Endometrial microvascular endothelial cells (primary cell): Measurements from ENCODE around the gene FOXP1. TPM values are rescaled to one million over a fixed set of nuclear protein-coding genes. Genes with fewer than 3 reads are reported as not detected.

ENCODE experiments used
- in situ Hi-C: cut with HindIII; loops from 2 replicates; pipeline ENCODE4 v1.10.0; 2017; ENCODE audit warnings: low sequenced_read_pairs, low pct_unique_long_range_greater_than_20kb; ENCODE audit errors: inconsistent ontology term
- total RNA-seq: library from RNA; depleted of rRNA; stranded (reverse); fragments of >200 nt; gene quantifications from one replicate; pipeline ENCODE4 v1.2.3, GENCODE V29; 2015; ENCODE audit errors: inconsistent ontology term

FOXP1 gene
- total RNA-seq, 1 donor from 2014 or later = 37.2 TPM

GRCh38 chr3:71008350-71008935 lies 575.1 kb downstream of the FOXP1 start:
- in situ Hi-C loops = loop anchor here (5.0 kb wide), 1 partner anchor 54 kb away; no protein-coding TSS in a partner anchor

DNA sequence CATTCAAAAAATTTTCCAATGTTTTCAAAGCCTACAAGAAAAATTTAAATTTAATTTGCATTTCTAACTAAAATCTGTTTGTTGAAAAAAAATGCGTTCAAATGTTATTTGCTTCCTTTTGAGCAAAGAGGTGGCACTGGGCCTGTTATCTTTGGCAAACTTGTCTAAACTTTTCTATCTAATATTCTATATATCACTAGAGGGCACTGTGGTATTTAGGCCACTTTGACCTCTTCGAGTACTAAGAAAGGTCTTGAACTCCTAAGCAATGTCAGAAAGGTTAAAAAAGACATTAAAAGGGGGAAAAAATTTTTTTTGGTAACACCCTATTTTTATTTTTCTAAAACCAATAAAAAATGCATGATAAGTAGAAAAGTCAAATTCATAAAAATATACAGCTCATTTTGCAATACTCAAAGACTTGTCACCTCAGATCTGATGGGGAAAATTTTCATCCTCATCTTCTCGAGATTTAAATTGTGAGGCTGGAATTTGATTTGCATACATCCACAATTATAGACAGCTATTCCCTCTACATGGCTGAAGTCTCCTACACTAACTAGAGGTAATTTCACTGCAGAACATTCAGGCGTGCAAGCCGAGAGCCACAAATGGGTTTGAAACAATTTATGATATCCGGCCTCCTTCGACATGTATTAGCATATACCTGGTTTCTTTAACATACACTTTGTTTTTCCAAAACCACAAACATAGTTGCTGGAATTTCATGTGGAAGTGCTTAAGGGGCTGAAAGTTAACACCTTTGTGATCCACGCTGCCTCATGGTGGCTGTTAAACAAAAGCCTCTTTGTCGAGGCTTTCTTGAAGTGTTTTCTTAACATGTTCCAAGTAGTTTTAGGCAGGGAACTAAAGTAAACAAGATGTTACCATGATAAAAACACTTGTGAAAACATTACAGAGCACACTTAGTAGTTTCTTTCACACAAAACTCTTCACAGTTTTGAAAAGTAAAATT lies 576.4 kb downstream of the FOXP1 start:
- in situ Hi-C loops = loop anchor here (5.0 kb wide), 1 partner anchor 55 kb away; no protein-coding TSS in a partner anchor

DNA sequence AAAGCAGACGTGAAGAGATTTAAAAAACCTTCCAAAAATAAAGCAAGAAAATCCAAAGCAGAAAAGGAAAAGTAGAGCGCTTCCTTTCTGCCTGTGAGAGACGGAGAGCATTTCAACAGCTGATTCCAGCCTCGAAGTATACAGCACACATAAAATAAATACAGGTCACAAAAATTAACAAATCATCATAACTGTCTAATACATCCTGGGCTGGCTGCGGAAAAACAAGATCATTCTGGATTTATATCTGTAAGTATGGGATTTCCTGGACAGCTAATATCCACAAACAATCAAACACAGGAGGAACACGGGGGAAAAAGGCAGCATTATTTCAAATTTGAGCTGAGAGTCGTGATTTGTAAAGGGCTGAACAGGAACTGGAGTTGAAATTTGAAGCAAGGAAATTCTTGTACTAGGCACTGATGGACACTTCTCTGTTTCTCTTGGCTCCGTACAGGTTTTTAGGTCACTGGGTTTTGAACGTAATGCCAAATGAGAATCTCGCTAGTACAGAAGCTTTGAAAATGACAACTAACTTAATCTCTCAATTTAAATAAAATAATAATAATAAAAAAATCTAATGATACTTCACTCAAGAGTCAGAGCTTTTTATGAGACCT lies 577.7 kb downstream of the FOXP1 start:
- in situ Hi-C loops = loop anchor here (5.0 kb wide), 1 partner anchor 56 kb away; no protein-coding TSS in a partner anchor

DNA sequence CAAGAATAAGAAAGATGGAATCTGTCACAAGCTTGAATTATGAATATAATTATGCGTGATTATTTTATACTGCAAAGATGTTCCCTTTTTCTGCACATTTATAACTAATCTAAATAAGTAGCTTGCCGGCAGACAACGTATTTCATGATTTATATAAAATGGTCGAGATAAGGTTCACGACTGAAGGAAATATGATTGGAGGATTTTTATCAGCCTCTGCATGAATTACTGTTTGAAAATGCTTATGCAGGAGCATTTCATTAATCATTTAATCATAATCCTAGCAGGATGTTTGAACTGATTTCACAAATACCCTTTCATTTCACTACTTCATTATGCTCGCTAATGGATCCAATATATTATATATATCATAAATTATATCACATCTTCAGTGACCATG lies 580.0 kb downstream of the FOXP1 start:
- in situ Hi-C loops = no loop called here

GRCh38 chr3:71002298-71002697 lies 581.2 kb downstream of the FOXP1 start:
- in situ Hi-C loops = no loop called here

DNA sequence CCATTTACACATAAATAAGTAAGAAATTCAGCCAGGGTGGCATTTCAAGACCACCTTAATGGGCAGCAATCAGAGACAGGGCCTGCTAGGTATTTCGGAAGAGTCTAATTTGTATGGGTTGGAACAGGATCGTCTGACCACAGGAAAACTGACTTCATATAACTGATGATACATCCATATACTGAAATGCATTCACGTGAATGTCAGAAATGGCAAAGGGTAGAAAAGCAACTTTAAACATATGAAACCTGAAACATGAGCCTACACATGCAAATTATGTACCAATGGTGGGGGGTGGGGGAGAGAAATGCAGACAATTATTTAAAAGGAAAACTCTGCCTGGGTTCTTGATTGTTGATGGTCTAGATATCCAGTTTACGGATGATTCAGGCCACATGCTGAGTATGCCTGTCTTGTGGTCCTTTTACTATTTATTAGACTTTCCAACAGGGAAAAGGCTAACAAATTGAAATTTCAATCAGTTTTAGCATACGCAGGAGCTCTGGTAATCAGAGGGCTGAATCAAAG lies 582.2 kb downstream of the FOXP1 start:
- in situ Hi-C loops = no loop called here

DNA sequence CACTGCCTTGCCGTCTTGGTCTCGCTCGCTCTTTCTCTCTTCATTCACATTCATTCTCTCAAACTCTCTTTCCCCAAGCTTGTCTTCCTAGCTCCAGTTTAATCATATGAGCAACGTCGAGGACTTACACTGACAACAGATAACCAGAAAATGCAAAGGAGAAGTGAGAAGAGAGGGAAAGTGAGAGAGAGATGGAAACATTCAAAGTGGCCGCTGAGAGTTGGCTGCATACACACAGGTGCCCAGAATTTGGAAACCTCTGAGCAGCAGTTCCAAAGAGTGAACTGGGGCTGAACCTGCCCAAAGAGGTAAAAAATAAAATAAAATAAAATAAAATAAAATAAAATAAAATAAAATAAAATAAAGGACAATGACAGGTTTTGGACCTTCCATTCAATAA lies 583.0 kb downstream of the FOXP1 start:
- in situ Hi-C loops = no loop called here

- in situ Hi-C loops = no loop called here
Measured at GRCh38 chr3:70999730-71000129, 583.8 kb downstream of the FOXP1 start.

GRCh38 chr3:70996082-70996481 lies 587.4 kb downstream of the FOXP1 start:
- in situ Hi-C loops = no loop called here

GRCh38 chr3:70994644-70995043 lies 588.9 kb downstream of the FOXP1 start:
- in situ Hi-C loops = no loop called here

DNA sequence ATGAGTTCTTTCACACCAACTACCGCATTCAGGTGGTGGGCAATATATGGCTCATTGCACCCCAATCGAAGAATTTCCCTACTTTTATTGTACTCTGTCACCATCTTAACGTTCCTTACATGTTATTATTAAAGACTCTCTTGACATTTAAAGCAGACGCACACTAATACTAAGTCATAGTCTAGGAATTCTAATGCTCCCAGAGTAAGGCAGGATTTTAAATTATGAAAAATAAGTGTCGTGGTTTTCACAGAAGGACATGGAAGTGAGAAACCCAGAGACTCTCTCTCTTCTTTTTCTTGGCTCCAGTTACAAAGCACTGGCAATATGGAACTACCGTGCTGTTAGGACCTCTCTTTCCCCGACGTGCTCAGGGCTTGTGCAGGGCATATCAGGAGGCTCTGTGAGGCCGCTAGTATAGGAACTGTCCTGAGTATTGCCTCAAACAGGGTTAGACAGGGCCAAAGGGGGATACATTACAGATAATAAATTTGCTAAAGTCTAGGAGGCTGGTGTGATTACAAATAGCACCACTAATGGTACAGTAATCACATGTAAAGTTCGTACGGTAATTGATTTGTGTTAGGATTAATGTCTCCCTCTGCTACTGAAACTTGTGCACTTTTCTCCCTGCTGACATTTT lies 590.8 kb downstream of the FOXP1 start:
- in situ Hi-C loops = no loop called here

DNA sequence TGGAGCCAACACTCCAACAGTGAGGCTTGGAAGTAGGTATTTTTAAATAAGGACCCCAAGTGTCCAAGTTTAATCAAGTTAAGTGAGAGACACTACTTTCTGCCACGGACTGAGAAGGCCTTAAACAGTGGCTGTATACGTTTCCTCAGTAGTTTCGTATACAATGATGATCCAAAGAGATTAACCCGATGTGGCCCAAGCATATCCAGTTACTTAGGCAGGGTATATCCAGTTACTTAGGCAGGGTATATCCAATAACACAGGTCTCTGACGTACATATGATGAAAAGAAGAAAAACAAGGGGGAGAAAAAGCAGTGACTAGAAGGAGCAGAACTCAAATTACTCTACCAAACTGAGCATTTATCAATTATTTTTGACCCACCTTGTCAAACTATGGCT lies 591.4 kb downstream of the FOXP1 start:
- in situ Hi-C loops = no loop called here

DNA sequence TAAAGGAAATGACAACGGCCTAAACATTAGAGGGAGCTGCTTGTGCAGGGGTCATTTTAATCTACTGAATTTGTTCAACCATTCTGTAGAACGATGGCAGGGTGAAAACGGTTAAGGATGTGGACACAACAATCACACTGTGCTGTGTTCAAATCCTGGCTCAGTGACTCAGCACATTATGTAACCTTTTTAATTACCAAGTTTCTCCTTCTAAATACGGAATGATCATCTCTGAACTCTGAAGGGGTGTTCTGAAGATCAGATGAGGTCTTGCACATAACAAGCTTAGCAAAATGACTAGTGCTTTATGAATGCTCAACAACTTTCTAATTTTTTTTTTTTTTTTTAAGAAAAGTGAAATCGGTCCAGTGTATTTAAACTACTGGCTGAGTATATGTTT lies 592.8 kb downstream of the FOXP1 start:
- in situ Hi-C loops = no loop called here

DNA sequence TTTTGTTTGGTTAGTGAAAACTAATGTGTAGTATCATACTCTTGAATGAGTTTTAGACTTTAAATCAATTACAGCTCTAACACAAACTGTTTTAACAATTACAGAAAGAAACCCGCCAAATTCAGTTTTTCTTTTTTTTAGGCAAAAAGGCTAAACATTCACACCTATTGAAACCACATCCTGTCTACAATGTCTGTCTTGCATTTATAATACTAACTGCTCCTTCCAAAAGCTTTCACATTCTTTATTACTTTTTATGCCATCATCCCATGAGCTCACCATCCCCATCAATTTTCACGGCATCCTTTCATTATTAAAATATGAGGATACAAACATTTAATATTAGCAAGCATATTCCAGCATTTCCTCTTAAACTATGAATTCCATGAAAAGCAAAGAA lies 593.3 kb downstream of the FOXP1 start:
- in situ Hi-C loops = no loop called here

DNA sequence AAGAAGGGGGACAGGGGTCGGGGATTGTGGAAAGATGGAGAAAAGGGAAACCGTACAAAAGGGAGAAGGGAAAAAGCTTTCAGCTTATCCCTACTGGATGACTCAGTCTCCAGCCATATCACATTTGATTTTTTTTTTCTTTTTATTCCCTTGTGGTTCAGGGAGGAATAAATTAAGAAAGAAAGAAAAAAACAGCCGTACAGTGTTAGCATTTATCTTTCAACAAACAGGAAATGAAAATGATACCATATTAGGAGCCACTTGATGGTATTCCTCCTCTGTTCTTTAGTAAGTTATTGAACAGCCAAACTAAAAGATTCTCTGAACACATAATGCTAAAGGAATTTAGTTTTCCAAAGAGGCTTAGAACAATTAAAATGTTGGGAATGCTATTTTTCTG lies 594.4 kb downstream of the FOXP1 start:
- in situ Hi-C loops = no loop called here

DNA sequence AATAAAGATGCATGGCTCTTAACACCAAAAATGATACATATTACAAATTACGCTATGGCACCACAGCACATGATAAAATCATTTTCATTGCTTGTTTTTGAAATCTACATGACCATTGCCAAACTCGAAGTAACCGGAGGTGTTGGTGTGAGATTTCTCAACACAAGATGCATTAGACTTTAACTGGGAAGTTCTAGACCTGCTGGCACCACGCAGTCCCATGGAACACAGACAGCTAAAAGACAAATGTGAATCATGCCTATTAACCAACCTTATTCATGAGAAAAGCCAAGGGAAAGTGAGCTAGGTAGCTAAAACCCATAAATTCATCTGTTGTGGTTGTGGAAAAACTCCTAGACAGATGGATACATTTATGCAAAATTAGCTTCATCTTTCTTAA lies 595.4 kb downstream of the FOXP1 start:
- in situ Hi-C loops = no loop called here

- in situ Hi-C loops = no loop called here
Measured at GRCh38 chr3:70985572-70985971, 598.0 kb downstream of the FOXP1 start.

DNA sequence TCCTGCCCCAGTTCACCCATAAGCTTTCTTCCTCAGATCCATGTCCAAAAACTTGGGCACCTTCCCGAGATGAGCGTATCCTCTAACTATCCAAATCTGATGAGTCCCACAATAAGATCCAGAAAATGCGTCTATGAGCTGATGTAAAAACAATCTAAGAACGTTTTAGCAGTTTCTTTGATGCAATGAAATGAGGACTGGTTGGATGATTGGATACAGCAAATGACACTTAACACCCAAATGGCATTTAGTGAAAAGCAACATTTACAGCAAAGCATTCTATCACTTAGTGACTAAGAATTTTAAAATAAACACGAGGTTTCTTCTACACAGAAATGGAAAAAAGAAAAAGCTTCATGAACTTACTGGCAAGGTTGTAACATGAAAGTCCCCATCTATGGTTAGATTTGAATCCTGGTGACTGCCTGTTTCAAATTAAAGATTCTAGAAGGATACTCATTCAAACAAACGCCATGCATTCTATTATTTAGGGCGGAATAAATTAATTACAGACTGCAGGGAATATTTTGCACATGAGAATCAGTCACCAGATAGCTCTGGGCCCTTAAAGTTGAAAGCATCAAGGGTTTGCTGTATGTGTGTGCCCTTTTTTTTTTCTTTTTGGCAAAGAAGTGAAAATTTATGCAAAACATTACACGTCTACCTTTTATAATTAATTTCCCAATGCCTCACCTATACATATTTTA lies 598.6 kb downstream of the FOXP1 start:
- in situ Hi-C loops = no loop called here
